NCI-H748 (cell line): ENCODE results near the gene GDPGP1.
"Not testable (repeated sequence)": the region's sequence is repeated elsewhere in the genome, so short reads cannot be mapped to it uniquely, and the experiment has no call there.

Experiments used
- DNase-seq: peaks from one replicate; lab custom pipeline; 2025; ENCODE audit not compliant: unreplicated experiment; lab: John Stamatoyannopoulos, UW

Gene GDPGP1

DNA sequence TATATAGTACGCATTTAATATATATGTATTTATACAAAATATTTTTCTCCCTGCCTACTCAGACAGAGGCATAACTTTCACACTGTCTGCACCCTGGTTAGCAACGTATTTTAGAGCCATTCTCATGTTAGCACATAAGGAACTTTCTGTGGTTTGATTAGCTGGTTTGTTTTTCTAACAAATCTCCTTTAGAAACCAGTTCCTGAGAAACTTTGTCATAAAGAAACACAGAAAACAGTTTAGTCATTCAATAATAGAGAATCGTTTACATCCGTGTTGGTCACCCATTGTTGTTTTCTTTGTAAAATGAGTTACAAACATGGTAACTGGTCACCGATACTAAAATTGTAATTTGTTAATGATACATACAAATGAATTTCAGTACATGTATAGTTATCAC, 25.5 kb downstream of the GDPGP1 start:
- DNase-seq: no peak

DNA sequence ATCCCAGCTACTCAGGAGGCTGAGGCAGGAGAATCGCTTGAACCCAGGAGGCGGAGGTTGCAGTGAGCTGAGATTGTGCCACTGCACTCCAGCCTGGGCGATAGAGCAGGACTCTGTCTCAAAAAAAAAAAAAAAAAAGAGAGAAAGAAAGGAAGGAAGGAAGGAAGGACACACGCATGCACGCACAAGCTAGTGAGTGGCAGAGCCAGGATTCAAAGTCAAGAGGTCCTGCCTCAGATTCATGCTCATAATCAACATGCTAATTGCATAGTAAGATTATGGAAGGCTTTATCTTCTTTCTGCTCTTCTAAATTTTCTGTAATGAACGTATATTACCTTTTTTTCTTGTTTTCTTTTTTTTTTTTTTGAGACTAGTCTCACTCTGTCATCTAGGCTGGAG, 26.7 kb downstream of the GDPGP1 start:
- not testable (repeated sequence) for DNase-seq

DNA sequence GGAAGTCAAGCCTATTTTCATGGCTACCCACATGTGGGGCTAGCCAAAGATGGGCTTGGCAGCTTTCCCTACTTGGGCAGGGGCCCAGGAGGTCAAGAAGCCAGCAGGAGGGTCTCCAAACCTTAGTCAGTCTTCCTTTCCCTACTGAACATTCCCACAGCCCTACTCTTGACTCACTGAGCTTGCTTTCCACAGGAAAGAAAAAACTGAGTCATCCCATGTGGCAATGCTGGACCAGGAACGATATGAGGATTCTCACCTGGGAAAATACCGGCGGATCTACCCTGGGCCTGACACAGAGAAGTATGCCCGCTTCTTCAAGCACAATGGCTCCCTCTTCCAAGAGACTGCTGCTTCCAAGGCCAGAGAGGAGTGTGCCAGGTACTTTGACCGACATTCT, 27.8 kb downstream of the GDPGP1 start:
- DNase-seq: no peak

DNA sequence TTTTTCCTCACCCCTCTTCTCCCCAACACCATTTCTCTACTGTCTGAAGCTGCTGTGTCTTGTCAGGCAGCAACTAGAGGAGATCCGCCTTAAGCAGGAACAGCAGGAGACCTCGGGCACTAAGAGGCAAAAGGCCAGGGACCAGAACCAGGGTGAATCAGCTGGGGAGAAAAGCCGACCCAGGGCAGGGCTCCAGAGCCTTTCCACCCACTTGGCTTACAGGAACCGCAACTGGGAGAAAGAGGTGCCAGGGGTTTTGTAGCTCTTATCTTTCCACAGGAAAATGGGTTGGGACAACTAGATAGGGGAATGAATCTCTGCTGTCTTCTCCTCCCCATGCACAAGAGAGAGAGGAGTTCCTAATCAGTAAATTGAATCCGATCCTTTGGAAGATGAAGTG, 28.4 kb downstream of the GDPGP1 start:
- DNase-seq: no peak

DNA sequence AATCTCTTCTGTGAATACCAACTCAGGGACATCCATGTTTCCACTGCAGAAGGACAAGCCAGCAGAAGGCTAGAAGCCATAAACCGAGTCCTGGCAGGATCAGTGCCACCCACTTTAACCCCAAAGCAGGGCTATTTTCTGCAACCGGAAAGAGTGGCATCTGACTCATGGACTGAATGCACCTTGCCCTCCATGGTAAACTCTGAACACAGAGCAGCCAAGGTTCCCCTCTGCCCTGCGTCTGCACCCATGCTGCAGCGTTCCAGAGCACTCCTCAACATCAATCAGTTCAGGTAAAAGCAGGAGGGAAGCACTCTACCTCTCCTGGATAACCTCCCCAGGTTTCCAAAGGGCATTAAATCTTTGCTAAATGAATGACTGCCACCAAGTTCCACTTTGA, 30.7 kb downstream of the GDPGP1 start:
- peak; percentile 9 for DNase-seq

DNA sequence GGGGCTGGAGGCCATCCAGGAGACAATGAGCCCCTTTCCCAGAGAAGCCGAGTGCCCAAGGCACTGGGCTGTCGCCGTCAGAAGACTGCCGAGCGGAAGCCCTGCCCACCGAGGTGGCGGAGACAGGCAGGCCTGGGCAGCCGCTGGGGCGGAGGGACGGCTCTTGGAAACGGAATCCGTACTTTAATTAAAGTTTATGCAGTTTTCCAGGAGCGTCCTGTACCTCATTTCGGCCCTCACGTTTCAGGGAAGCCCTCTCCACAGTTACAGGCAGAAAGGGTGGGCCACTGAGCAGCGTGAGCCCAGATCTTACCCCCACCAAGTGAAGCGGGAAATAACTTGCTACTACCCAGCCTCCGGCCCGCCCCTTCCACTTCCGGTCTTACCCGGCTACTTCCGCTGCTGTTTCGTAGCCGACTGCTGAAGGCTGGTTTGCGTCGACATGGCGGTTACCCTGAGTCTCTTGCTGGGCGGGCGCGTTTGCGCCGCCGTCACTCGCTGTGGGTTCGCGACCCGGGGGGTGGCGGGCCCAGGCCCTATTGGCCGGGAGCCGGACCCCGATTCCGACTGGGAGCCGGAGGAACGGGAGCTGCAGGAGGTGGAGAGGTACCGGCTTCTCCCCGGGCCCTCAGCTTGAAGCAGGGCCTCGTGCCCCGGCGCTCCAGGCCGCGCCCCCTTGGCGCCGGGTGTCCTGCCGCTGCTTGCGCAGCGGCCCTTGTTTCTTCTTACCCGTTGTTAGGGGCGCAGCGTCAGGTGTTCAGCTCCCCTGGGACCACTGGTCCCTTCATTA, 31.5 kb downstream of the GDPGP1 start, which contains the start of gene NGRN:
Gene NGRN, plus strand, starts transcription at position 402 of the 790 bp plus-strand sequence. Its CDS starts 41 bp downstream, at position 443.
- DNase-seq: peak; percentile 87

DNA sequence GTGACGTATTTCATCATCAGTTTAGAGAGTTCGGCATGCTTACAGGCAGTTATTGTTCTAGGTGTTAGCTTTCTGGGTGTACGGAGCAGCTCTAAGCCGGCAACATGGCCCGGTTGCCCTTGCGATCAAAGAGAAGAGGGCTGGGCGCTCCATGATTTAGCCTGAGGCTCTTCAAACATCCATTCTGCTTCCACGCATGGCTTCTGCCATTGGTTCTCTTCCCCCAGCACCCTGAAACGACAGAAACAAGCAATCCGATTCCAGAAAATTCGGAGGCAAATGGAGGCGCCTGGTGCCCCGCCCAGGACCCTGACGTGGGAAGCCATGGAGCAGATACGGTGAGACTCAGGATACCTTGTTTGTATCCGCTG, 32.0 kb downstream of the GDPGP1 start:
- DNase-seq: peak; percentile 68

DNA sequence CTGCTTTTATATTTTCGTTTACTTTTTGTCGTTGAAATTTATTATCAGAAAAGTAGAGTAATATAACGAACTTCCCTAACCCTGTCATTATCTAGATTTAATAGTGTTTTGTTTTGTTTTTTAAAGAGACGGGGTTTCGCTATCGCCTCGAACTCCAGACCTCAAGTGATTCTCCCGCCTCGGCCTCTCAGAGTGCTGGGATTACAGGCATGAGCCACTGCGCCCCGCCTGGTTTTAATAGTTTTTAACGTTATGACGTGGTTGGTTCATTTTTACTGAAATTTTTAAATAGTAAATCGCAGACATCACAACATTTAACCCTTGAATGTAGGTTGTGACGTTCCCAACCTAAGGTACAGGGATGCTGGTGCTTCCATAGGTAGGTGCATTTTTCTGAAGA, 32.5 kb downstream of the GDPGP1 start:
- peak; percentile 23 for DNase-seq

DNA sequence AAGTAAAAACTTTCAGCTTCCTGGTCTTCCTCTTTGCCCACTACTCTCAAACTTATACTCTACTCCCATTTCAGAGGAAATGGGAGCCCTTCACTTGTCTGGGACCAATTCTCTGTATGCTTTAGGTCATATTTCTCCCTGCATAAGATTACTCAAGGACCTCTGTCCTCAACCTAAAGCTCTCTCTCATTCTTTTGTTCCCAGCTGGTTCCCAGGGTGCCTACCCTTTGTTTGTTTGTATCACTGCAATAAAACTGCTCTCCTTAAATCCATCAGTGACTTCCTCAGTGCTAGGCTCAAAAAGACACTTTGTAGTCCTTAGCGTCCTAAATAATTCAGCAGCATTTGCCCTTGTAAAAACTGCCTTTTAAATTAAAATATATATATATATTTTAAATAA, 34.4 kb downstream of the GDPGP1 start:
- DNase-seq: peak; percentile 32

DNA sequence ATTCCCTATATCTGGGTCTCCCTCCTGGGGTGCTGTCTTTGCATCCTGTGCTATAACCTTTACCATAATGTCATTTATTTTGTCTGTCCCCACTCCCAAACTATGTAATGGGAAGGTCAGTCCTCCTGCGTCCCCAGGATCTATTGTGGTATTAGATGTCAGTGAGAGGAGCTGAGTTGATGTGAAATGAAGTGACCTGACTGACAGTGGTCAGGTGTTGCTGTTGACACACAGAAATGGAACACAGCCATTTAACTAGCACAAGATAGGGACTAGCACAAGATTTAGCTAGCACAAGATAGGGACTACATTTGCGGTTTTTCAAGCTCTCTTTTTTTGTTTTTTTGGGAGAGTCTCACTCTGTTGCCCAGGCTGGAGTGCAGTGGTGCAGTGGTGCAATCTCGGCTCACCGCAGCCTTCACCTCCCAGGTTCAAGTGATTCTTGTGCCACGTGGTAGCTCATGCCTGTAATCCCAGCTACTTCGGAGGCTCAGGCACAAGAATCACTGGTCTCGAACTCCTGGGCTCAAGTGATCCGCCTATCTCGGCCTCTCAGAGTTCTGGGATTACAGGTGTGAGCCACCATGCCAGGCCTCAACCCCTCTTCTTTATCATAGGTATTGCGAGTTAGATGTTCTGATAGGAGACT, 36.6 kb downstream of the GDPGP1 start:
- DNase-seq: no peak

DNA sequence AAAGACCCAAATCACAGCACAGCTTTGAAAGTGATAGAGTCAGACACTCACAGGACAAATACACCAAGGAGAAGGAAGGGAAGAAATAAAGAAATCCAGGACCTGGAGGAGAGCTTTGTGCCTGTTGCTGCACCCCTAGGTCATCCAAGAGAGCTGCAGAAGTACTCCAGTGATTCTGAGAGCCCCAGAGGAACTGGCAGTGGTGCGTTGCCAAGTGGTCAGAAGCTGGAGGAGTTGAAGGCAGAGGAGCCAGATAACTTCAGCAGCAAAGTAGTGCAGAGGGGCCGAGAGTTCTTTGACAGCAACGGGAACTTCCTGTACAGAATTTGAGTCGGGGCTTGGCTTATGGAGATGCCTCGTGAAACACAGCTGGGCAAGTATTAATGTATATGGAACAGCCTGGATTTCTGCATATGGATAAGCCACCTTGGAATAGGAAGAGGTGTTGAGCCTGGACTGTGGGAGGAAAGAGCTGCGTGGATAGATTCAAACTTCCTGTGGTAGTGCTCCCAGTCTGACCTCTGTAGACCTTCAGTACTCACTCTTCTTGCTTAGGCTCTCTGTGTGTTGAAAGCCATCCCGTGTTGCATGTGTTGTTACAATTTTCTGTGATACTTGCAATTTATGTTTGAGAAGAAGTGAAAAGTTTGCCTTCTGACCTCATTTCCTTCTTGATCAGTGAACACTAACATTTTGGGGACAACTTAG, 37.6 kb downstream of the GDPGP1 start:
- no peak for DNase-seq

DNA sequence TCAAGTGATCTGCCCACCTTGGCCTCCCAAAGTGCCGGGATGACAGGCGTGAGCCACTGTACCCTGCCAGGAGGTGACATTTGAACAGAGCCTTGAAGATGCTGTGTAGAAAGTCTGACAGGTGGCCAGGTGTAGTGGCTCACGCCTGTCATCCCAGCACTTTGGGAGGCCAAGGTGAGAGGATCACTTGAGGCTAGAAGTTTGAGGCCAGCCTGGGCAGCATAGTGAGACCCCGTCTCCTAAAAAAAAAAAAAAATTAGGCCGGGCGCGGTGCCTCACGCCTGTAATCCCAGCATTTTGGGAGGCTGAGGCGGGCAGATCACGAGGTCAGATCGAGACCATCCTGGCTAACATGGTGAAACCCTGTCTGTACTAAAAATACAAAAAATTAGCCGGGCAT, 44.5 kb downstream of the GDPGP1 start:
- not testable (repeated sequence) for DNase-seq

DNA sequence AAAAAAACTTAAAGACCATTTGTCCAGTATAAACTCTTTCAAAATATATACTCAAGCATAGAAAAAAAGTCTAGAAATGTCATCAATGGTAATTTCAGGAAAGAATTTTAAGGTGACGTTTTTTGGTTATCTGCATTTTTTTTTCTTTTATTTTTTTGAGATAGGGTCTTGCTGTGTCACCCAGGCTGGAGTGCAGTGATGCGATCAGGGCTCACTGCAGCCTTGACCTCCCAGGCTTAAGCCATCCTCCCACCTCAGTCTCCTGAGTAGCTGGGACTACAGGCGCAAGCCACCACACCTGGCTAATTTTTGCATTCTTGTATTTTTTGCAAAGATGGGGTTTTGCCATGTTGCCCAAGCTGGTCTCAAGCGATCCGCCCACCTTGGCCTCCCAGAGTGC, 46.7 kb downstream of the GDPGP1 start:
- not testable (repeated sequence) for DNase-seq

DNA sequence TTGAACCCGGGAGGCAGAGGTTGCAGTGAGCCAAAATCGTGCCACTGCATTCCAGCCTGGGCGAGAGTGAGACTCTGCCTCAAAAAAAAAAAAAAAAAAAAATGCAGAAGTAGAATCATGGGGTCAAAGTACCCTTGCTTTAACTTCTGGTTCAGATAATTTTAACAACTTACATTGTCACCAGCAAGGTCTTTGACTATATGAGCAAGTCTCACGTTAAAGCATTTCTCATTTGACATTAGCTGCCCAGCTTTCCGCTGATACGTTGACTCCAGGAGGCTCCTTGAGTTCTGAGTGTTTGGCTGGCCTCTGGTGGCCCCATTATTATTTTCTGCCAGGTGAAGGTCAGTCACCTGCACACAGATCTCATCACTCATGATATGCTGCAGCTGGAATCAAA, 47.6 kb downstream of the GDPGP1 start:
- DNase-seq: peak; percentile 2

DNA sequence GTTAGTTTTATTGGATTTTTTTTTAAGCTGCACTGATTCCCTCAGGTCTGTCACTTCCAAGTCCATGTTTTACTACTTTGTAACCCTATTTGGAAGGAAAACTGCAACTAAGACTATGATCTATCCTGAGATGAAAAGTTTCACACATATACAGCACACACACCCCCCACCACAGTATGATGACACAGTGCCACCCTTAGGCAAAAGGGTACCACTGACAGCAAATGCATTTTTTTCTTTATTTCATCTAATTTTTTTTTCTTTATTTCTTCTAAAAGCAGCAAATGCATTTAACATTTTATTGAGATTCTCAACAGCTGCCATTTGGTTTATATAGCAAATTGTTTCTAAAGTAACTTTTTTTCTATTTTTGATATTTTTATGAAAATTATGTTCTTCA, 52.7 kb downstream of the GDPGP1 start:
- DNase-seq: peak; percentile 2

DNA sequence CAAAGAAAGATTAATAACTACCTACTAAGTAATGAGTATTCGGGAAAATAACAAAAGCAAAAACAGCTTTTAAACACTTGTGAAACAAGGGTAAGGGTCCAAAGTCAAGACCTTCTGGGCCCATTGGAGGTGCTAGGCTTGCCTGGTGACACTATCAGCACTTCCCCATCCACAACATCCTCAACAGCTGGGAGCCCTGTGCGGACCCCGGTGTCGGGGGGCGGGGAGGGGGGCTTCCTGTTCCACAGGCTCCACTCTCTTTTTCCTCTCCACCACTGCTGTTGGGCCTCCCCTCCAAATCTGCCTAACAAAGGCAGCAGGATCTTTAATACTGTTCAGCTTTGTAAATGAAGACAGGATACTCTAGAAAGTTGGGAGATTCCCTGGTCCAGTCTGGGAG, 53.1 kb downstream of the GDPGP1 start:
- no peak for DNase-seq

DNA sequence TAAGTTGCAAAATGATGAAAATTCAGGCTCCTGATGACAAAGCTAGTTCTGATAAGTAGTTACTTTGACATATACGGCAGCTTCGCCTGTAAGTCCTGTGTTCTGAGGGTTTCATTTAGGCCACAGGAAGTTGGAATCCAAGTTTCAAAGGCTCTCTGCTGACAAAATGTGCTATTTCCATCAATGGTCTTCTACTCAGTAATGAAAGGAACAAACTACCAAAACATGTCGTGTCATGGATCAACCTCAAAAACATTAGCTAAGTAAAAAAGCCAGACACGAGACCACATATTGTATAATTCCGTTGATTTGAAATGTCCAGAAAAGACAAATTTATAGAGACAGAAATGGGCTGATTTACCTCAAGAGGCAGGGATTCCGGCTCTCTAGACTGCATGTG, 53.9 kb downstream of the GDPGP1 start:
- DNase-seq: no peak

DNA sequence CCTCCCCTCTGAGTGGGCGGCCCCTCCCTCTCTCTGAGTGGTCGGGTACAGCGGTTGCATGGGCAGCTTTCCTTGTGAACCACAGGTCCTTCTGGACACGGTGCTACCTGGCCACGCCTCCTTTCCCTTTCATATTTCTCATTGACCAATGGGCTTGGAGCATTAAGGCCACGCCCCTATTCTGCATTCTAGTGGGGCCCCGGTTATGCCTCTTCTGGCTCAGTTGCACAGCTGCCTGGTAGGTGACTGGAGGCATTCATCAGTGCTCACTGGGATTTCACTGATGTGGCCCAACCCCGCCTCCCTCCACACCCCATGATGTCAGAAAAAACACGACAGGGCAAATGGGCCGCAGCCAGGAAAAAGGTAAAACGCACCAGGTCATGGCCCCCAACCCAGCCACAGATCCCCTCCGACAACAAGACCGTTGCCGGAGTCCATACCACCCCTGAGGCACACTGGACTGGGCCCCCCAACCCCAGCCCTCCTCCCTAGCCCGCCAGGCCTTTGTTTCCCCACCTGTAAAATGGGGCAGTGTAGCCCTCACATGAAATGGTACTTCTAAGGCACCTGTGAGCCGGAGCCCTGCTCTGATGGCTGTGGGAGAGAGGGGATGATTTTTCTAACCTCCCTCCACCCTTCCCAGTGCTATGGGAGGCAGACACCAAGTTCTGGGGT, 57.8 kb downstream of the GDPGP1 start:
- peak; percentile 61 for DNase-seq

DNA sequence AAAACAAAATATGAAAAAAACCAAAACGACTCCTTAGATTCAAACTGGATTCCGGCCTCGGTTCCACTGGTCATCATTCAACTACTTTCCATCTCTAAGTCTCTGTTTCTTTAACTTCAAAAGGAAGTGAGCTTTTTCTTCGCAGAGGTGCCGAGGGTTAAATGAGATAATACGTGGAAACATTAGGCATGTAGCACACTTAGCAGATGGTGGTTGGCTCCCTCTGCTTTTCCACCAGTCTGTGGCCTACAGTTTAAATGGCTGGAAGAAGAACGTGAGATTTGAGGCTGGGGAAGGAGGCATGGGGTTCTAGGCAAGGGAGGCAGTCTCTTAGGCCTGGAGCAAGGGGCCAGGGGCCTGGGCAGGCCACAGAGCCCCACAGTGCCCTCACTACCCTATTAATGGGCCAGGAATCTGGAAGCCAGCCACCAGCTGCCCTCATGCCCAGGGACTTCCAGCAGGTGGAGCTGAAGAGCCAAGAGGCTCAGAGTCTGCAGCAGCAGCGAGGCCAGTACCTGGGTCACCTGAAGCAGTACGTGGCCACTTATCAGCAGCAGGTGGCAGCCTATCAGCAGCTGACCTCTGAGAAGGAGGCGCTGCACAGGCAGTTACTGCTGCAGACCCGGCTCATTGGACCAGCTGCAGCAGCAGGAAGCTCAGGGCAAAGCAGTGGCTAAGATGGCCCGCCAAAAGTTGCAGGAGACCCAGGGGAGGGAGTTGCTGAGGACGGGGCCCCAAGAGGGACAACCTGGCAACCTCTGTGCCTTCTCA, 59.2 kb downstream of the GDPGP1 start:
- peak; percentile 88 for DNase-seq

DNA sequence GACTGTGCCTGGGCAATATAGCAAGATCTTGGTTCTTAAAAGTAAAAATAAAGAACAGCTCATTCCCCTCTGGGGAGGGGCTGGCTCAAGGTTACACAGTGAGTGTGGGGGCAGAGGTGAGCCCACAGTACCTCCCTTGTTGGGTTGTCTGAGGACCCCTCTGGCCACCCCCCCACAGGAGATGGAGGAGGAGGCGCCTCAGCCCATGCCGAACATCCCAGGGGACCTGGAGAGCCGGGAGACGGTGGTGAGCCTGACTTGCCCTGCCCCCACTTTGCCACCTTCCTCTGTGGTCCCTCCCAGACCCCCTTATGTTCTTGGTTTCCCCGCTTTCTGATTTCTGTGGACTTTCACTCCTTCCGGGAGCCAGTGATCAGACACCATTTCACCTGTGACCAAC, 60.1 kb downstream of the GDPGP1 start:
- no peak for DNase-seq
